HG02678 (cell line): ENCODE data around the gene BTBD17.

Experiments
- ATAC-seq: cut with Tn5 transposase; IDR thresholded peaks from one replicate; pipeline ENCODE4 v1.9.1; 2021; ENCODE audit warnings: mild to moderate bottlenecking, moderate library complexity; ENCODE audit not compliant: unreplicated experiment

The BTBD17 gene

DNA sequence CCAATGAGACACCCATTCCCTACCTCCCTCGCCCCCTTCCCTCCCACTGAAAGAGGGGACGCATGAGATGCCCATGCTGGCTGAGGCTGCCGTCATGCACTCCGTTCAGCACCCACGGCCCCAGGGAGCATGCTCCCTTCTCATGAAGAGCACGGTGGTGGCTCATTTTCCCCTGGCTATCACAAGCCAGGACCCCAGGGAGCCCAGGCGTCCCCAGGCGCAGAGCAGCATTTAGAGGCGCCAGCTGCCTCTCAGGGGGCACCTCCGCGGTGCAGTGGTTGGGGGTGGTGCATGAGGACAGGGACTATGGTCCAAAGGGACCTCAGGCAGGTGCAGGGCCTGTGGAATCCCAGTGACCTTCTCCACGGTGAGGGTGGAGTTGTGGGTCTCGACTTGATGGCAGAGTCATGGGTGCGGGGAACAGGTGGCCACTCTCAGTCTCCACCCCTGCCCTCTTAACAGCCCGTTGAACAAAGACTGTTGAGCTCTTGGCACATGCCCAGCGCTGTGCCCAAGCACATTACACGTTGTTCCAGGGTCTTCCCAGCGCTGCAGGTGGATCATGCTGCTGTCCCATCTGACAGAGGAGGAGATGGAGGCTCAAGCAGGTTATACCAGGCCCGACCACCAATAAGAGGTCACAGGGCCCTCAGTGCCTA, 22.0 kb downstream of the BTBD17 start:
- ATAC-seq: no peak

DNA sequence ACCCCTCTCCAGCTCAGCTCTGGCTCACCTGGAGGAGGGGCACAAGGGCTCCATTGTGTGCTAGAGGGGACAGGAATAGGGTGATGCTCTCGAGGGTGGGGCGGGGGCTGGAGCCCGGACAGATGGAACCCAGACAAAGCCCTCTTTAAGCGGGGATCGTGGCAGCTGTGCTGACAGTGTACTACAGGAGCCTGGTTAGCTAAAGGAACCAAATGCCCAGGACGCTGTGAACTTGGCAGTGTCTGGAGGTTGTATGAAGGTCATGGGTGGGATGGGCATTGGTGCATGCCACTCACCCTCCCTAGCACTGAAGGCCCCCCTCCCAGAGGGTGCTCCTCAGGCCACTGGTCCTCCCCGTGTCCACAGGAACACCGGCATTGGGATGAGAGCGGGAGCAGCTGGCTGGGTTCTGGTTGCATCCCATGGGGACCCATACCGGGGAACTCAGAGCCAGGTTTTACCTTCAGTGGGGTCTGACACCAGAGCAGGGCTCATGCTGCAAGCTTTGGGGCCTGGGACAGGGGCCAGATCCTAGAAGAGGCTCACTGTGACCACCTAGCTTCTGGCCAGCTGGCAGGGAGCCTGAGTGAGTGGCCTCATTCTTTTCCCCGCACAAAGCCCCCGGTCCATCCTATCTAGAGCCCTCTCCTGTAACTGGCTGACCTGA, 23.7 kb downstream of the BTBD17 start:
- no peak for ATAC-seq

DNA sequence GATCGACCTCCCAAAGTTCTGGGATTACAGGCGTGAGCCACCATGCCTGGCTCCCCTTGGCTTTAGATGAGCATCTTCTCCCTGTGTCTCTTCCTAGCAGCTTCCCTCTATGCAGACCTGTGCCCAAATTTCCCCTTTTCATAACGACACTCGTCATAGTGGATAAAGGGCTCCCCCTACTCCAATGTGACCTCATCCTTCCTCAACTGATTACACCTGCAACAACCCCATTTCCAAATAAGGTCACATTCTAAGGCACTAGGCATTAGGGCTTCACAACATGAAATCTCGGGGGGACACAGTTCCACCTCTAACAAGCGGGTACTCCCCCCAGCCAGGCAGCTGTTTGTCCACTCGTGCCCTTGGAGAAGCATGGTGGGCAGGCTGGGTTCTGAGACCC, 25.4 kb downstream of the BTBD17 start:
- no peak for ATAC-seq

DNA sequence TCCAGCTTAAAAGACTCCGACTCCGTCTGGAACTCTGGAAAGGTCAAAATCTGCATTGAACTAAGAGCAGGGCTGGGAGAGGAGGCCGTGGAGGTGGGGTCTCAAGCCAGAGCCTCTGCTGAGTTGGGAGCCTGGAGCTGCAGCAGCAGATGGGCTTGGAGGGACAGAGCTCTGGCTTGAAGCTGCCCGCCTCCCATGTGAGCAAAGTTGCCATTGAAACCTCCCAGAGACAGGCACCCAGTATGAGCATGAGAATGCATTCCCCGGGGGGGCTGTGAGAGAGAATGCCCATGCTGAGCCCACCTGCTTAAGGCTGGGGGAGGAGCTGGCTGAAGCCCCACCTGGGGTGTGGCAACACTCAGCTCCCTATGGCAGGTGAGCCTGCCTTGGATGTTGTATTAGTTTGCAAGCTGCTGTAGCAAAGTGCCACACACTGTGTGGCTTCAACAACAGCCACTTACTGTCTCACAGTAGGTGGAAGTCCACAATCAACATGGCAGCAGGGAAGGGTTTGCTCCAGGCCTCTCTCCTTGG, 26.1 kb downstream of the BTBD17 start:
- no peak for ATAC-seq

DNA sequence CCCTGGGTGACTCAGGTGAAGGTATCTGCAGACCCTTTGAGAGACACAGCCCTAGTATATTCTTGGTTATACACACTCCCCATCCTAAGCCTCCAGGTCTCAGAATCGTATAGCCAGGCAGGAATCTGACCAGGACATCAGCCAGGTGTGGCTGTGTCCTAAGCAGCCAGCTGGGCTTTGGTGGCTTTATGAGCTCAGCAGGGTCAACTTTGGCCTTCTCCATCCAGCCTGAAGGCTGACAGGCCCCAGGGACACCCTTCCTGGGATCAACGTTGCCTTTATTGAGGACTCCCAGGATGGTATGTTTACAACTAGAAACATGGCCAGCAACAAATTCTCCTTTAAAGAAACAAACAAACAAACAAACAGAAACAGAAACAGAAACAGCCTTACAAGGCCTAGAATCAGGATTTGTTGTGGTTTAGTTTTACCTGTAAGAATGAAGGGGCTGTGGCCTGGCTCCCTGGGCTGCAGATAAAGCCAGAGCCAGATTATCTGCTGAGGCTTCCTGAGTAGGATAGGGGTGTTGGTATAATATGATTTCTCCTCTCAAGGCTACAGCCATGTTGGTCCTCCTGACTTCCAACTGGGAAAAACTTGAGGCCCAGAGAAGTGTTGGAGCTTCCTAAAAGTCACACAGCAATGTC, 27.2 kb downstream of the BTBD17 start:
- ATAC-seq: no peak

DNA sequence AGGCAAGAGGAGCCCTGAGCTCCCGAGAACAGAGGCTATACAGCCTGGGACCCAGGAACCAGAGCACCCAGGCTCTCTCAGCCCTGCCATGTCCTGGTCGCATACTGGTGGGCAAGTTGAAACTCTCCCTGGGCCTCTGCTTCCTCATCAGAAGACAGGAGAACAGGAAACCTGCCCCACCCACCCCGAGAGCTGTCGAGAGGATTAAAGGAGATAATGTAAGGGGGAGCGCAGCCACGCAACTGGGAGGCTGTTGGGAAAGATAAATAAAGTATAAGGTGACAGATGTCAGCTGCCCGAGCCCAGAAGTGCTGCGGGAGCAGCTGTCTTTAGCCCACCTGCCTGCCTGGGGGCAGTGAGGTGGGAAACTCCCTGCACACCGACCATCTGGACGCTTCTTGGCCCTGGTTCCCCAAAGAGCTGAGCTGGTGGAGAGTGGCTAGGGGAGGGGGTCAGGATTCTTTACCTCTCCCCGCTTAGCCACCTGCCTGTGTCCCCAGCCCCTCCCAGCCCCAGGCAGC, 28.8 kb downstream of the BTBD17 start:
- ATAC-seq: no peak

DNA sequence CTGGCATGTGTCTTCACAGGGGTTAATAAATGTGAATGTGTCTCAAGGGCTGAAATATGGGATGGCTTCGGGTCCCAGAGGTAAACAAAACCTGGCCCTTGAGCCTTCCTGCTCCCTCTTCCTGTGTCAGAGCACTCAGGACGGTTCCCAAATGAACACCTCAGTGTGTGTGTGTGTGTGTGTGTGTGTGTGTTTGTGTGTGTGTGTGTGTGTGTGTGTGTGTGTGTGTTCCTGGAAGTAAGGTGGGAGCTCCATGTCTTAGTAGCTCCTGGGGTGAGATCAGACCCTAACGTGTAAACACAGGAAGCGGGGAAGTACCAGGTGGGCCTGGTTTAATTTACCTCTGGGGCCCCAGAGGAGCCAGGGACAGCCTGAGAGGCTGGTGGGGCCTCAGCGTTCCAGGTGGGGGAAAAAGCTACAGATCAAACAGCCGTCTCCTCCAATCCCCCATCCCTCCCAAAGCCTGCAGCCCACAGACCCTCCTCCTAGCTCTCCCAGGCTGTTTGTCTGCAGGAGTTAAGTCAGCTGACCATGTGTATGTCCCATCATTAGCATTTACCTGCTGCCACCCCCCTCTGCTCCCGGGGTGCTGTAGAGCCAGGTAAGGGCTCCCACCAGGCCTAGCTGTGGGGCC, 29.5 kb downstream of the BTBD17 start:
- ATAC-seq: no peak

DNA sequence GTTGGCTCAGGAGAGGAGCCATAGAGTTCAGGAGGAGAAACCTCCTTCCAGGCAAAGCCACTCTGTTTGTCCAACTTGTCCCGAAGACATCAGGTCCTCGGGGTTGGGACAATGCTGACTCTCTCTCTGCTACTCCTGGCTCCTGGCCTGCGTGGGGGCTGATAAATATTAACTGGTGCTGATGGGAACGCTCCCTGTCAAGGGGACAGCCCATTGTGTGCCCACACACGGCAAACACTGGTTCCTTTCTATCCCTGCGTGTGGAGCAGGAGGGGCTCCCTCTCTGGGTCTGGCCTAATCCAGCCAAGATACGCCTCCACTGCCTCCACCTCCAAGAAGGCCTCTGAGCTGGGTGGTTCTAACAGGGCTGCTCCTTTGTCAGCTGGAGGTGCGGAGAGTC, 31.2 kb downstream of the BTBD17 start:
- no peak for ATAC-seq

DNA sequence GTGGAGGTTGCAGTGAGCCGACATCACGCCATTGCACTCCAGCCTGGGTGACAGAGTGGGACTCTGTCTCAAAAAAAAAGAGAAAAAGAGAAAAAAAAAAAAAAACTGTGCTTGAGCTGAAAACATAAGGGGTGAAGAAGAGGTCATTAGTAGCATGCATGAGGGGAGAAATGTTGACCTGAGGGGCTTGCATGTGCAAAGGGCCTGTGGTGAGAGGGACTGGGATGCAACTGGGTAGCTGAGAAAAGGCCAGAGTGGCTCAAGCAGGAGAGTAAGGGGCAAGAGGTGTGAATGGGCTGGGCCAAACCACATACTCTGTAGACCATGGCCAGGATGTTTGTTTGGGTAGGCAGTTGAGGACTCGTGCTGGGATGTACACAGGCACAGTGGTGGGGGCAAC, 32.3 kb downstream of the BTBD17 start:
- no peak for ATAC-seq

DNA sequence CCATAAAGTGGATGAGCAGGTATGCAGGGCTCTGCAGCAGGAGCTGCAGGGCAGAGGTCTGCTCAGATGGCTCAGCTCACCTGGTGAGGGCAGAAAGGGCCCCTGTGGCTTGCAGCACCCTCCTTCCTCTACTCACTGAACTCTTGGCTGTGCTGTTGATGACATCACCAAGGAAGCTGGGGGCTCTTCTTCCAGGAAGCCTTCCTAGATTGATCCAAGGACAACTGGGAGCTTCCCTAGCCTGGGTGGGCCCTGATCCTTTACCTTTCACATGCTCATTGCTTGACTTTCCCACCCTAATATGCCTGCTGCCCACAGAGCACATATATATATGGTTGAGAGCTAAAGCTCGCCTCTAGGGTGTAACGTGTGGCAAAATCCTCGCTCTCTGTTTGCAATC, 33.2 kb downstream of the BTBD17 start:
- no peak for ATAC-seq

DNA sequence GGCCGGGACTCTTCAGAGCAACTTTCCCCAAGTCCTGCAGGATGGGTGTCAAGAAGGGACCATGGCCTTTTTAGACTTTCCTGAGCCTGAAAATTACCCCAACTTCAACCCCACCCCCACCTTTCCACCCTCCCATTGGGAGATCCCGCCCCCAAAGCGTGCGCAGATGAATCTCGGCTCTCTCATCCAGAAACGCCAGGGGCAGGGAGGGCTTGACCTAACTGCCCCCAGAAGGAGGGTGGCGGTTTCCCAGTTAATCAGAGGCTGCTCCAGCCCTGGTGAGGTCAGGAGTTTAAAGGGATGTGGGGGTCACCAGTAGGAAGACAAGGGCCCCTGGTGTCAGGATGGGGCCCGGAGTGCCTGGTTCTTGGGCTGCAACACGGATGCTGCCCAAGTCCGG, 35.2 kb downstream of the BTBD17 start:
- no peak for ATAC-seq

DNA sequence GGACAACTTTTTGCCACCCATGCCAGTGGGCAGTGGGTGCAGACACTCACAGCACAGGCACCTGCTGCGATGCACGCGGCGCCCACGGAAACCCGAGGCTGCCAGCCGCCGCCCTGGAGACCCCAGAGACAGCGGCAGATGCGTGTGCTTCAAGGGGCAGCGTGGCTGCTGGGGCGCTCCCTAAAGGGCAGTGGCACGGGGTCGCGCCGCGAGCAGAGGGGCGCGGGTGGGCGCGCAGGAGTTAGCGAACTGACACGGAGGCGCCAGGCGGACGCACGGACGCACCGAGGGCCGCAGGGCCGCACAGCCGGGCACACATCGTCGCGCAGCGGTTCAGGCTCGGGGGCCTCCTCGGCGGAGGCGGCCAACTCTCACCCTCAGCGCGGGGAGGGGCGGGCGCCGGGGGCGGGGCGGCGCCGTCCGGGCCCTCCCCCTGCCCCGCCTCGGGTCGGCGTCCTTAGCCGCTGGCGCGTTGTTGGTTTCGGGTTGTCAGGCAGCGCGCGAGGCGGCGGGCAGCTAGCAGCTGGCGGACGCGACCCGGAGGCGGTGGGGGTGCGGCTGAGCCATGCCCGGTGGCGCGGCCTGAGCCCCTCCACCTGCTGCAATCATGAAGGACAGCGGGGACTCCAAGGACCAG, 35.8 kb downstream of the BTBD17 start, which contains the start of gene KIF19:
Gene KIF19 (plus strand): TSS at position 484 of the 637 bp plus-strand sequence. CDS start 124 bp downstream, at position 608.
- ATAC-seq: no peak

DNA sequence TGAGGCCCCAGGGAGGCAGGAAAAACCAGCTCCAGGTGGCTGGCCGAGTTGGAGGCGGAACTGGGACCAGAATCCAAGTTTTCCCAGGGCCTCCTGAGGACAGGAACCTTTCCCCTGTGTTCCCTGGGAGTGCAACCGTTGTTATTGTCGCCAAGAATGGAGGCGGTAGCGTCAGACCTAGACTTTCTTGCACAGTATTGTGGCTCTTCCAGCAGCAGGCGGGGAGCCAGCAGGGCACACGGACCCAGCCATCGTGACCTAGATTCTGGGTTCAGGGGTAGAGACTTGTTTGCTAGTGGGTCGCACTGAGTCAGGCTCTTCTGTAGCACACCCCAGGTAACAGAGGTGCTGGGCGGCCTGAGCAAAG, 36.3 kb downstream of the BTBD17 start:
- no peak for ATAC-seq

DNA sequence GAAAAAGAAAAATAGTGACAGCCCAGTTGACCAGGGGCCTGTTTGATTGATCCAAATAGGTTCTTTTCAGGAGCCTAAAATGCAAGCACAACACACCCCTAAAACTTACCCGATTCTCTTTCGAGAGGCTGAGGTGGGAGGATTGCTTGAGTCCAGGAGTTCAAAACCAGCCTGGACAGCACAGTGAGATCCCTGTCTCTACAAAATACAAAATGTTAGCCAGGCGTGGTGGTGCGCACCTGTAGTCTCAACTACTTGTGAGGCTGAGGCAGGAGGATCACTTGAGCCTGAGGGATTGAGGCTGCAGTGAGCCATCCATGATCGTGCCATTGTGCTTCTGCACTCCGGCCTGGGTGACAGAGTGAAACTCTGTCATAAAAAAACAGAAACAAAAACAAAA, 37.1 kb downstream of the BTBD17 start:
- ATAC-seq: no peak

DNA sequence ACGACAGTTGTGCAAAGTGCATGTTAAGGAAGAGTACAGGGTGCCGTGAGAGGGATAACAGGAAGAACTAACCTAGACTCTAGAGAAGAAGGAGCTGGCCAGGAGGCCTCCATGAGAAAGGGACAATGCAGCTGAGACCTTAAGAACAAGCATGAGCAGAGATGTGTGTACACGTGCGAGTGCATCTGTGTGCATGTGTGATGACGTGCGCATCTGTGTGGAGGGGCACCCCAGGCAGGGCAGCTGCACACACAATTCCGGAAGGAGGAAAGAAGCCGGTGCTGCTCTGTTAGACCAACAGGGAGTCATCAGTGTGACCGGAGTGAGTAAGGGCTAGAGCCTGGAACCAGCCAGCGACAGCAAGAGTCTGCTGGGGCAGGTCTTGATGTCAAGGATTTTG, 43.3 kb downstream of the BTBD17 start:
- no peak for ATAC-seq

DNA sequence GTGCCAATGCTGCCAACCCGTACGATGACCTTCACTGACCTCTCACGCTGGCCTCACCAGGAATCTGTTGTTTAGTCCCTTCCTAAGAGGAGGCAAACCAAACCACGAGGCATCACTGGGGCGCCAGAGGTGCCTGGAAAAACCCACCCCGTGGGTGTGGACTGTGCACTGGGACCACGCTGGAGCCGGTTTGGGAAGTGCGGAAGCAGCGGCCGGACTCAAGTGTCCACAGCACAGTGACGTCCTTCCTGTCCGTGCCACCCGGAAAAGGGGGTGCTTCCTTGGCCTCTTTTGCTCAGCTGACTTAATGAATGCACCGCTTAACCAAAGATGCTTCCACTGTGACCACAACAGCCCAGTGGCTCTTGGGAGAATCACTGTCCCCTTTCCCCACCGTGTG, 44.6 kb downstream of the BTBD17 start:
- no peak for ATAC-seq

DNA sequence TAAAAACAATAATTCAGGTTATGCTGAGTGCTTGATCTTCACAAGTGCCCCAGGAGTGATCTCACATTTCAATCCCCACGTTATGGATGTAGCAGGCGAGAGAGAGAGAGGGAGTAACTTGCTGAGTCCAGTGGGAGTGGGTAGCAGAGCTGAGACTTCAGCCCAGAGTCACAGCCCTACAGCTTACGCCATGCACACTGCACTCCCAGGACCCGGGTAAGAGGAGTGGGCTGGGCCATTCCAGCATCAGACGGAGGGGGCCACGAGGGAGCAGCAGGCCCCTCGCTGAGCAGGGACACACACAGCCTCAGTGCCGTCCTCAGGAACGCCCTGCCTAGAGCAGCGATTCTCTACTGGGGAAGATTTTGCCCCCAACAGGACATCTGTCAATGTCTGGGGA, 45.4 kb downstream of the BTBD17 start:
- ATAC-seq: no peak

DNA sequence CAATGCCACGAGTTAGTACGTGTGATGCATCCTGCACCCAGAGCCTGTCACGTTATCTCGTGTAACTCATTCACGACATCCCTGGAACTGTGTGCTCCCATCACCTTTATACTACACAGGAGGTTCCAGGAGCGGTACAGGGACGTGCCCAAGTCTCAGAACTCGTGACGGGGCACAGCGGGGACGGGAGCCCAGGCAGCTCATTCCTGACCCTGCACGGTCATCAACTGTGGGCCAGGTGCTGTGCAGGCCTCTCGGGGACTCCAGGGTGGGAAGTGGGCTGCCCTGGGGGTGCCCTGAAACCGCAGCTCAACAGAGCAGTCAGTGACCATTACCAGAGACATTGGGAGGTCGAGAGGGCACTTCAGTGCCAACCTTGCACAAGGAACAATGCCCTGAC, 46.8 kb downstream of the BTBD17 start:
- ATAC-seq: no peak

DNA sequence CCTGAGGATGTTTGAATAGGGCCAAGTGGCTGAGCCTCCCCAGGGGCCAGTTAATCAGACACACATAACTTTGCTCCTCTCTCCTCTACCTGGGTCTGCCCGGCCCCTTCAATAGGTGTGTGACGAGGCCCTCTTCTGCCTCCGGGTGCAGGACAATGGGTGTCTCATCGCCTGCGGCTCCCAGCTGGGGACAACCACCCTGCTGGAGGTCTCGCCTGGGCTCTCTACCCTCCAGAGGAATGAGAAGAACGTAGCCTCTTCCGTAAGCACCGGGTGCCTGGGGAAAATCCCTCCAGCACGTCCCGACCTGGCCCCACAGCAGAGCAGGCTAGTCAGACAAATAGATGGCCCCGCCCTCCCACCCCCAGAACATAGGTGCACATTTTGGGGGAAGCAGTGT, 51.8 kb downstream of the BTBD17 start:
- ATAC-seq: no peak

DNA sequence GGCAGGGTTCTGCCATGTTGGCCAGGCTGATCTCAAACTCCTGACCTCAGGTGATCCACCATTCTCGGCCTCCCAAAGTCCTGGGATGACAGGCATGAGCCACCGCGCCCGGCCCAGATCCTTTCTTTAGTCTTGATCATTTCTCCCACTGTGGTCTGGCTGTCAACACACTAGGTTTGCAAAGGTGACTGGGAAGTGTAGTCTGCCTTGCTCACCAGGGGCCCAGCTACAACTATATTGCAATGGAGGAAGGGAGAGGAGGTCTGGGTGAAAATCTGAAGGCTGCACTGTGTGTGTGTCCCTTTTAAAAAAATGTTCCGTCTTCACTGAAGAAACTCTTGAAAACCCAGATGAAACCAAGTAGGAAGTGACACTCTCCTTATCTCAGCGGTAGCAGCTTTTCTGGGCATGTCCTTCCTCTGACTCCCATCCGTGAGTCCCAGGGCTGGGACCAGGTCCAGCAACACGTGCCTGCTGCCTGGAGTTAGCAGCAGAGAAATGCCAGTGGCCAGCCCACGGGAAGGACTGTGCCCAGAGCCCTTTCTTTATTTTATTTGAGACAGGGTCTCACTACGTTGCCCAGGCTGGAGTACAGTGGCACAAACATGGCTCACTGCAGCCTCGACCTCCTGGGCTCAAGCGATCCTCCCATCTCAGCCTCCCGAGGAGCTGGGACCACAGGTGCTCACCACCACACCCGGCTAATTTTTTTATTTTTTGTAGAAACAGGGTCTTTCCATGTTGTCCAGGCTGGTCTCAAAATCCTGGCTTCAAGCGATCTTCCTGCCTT, 53.5 kb downstream of the BTBD17 start:
- no peak for ATAC-seq
